HS-5 (cell line): ENCODE data around the gene OR2D2.
A peak's percentile ranks its signal among the peaks of the same experiment; 100 is the strongest.
"Not testable (repeated sequence)": the region's sequence is repeated elsewhere in the genome, so short reads cannot be mapped to it uniquely, and the experiment has no call there.

Experiments
- DNase-seq: peaks from one replicate; pipeline ENCODE4 v3.0.0-alpha.2; 2012; ENCODE audit warnings: low read depth

OR2D2 gene

GRCh38 chr11:6892400-6892799, at the start of gene OR2D2:
Gene OR2D2, minus strand, starts transcription at chr11:6892500. Its CDS starts 0 bp downstream, at chr11:6892500.
- no peak for DNase-seq

GRCh38 chr11:6941970-6942369, 49.7 kb upstream of the OR2D2 start:
- no peak for DNase-seq

- no peak for DNase-seq
Measured at GRCh38 chr11:6932145-6932544, 39.8 kb upstream of the OR2D2 start.

GRCh38 chr11:6931146-6931713, 38.9 kb upstream of the OR2D2 start:
- no peak for DNase-seq

GRCh38 chr11:6928916-6929315, 36.6 kb upstream of the OR2D2 start:
- DNase-seq = no peak

GRCh38 chr11:6927030-6927617, 34.8 kb upstream of the OR2D2 start:
- DNase-seq = no peak

- peak; percentile 74 for DNase-seq
Measured at GRCh38 chr11:6926208-6927029, 34.1 kb upstream of the OR2D2 start, which contains the start of gene ZNF215. Gene ZNF215, plus strand, starts transcription at chr11:6926426. Its CDS starts 5,847 bp downstream, at chr11:6932273.

- no peak for DNase-seq
Measured at GRCh38 chr11:6925636-6926207, 33.4 kb upstream of the OR2D2 start.

GRCh38 chr11:6925007-6925577, 32.8 kb upstream of the OR2D2 start:
- no peak for DNase-seq

GRCh38 chr11:6920702-6921101, 28.4 kb upstream of the OR2D2 start, which contains the start of gene OR2D3:
Gene OR2D3, plus strand, starts transcription at chr11:6921002. Its CDS starts 0 bp downstream, at chr11:6921002.
- no peak for DNase-seq

GRCh38 chr11:6919698-6920097, 27.4 kb upstream of the OR2D2 start:
- DNase-seq = no peak

- peak; percentile 20 for DNase-seq
Measured at GRCh38 chr11:6911948-6912347, 19.6 kb upstream of the OR2D2 start.

- DNase-seq = no peak
Measured at GRCh38 chr11:6911378-6911777, 19.1 kb upstream of the OR2D2 start.

- not testable (repeated sequence) for DNase-seq
Measured at GRCh38 chr11:6904804-6905203, 12.5 kb upstream of the OR2D2 start.

- peak; percentile 26 for DNase-seq
Measured at GRCh38 chr11:6900327-6900999, 8.2 kb upstream of the OR2D2 start.

- no peak for DNase-seq
Measured at GRCh38 chr11:6898911-6899310, 6.6 kb upstream of the OR2D2 start.

- DNase-seq = no peak
Measured at GRCh38 chr11:6895010-6895409, 2.7 kb upstream of the OR2D2 start.

- no peak for DNase-seq
Measured at GRCh38 chr11:6894097-6894496, 1.8 kb upstream of the OR2D2 start.

- DNase-seq = no peak
Measured at GRCh38 chr11:6889835-6890234, 2.5 kb downstream of the OR2D2 start.

GRCh38 chr11:6888830-6889229, 3.5 kb downstream of the OR2D2 start:
- DNase-seq = no peak

- DNase-seq = not testable (repeated sequence)
Measured at GRCh38 chr11:6887711-6888110, 4.6 kb downstream of the OR2D2 start.

- DNase-seq = no peak
Measured at GRCh38 chr11:6882751-6883150, 9.5 kb downstream of the OR2D2 start.
